Ishikawa (cell line): ENCODE measurements around the gene SETBP1.

Experiments used
- CEBPB ChIP-seq: IDR thresholded peaks from 2 replicates; pipeline ENCODE4 v1.6.1; 2012
- CREB1 ChIP-seq: IDR thresholded peaks from 2 replicates; pipeline ENCODE4 v1.6.1; 2012; ENCODE audit warnings: low read depth
- EGR1 ChIP-seq: IDR thresholded peaks from 2 replicates; pipeline ENCODE4 v1.6.1; 2012
- EP300 ChIP-seq: IDR thresholded peaks from 2 replicates; pipeline ENCODE4 v1.6.1; 2012; ENCODE audit warnings: borderline replicate concordance
- FOXM1 ChIP-seq: IDR thresholded peaks from 2 replicates; pipeline ENCODE4 v1.6.1; 2012; ENCODE audit warnings: low read depth, borderline replicate concordance
- MAX ChIP-seq: IDR thresholded peaks from 2 replicates; pipeline ENCODE4 v1.6.1; 2012
- NFIC ChIP-seq: IDR thresholded peaks from 2 replicates; pipeline ENCODE4 v1.6.1; 2012
- RAD21 ChIP-seq: IDR thresholded peaks from 2 replicates; pipeline ENCODE4 v1.6.1; 2012; ENCODE audit warnings: low read depth
- REST ChIP-seq: IDR thresholded peaks from 2 replicates; pipeline ENCODE4 v1.6.1; 2012; ENCODE audit warnings: low read depth, mild to moderate bottlenecking
- TAF1 ChIP-seq: IDR thresholded peaks from 2 replicates; pipeline ENCODE4 v1.6.1; 2012; ENCODE audit warnings: low read depth, mild to moderate bottlenecking
- TCF12 ChIP-seq: IDR thresholded peaks from 2 replicates; pipeline ENCODE4 v1.6.1; 2012; ENCODE audit warnings: low read depth
- TEAD4 ChIP-seq: IDR thresholded peaks from 2 replicates; pipeline ENCODE4 v1.6.1; 2012
- USF1 ChIP-seq: IDR thresholded peaks from 2 replicates; pipeline ENCODE4 v1.6.1; 2012
- YY1 ChIP-seq: IDR thresholded peaks from 2 replicates; pipeline ENCODE4 v1.6.1; 2012; ENCODE audit warnings: low read depth
- ZBTB7A ChIP-seq: IDR thresholded peaks from 2 replicates; pipeline ENCODE4 v1.6.1; 2012; ENCODE audit warnings: low read depth

The SETBP1 gene

GRCh38 chr18:44841221-44841620 lies 160.5 kb downstream of the SETBP1 start:
- TF ChIP-seq TCF12 (no peak), TAF1 (no peak), EP300 (no peak), YY1 (no peak), EGR1 (no peak), TEAD4 (no peak)

GRCh38 chr18:44841752-44842587 lies 161.3 kb downstream of the SETBP1 start:
- TF ChIP-seq TEAD4 (no peak), CEBPB (no peak), USF1 (no peak), TCF12 (no peak), RAD21 (no peak), FOXM1 (no peak), ZBTB7A (no peak)

GRCh38 chr18:44842588-44843412 lies 162.1 kb downstream of the SETBP1 start:
- TF ChIP-seq FOXM1 (no peak), CEBPB (no peak), ZBTB7A (no peak), TCF12 (no peak), CREB1 (no peak), TEAD4 (no peak), REST (no peak), USF1 (no peak), TAF1 (no peak), YY1 (no peak), NFIC (no peak), EGR1 (no peak), EP300 (no peak), MAX (no peak), RAD21 (no peak)

- TF ChIP-seq EGR1 (no peak), REST (no peak)
Observed at GRCh38 chr18:44844486-44844885, 163.8 kb downstream of the SETBP1 start.

GRCh38 chr18:44846450-44846849 lies 165.8 kb downstream of the SETBP1 start:
- no peak for TF ChIP-seq TCF12
- TF ChIP-seq EP300, result no peak
- no peak for TF ChIP-seq NFIC
- TF ChIP-seq TEAD4, result no peak
- TF ChIP-seq TAF1, result no peak
- no peak for TF ChIP-seq ZBTB7A
- no peak for TF ChIP-seq CEBPB
- no peak for TF ChIP-seq REST
- TF ChIP-seq RAD21, result no peak
